Measurements from ENCODE around the gene PMAIP1. TPM values are rescaled to one million over a fixed set of nuclear protein-coding genes. Genes with fewer than 3 reads are reported as not detected.

The PMAIP1 gene
- total RNA-seq, 2 donors from 2014 or later: 56.6 to 106 TPM

GRCh38 chr18:59939127-59939526 is 39.3 kb downstream of the PMAIP1 start:
- Mint-ChIP-seq H3K4me3 (no peak overlapping the region), H3K9me3 (no peaks in the 10 kb centered on the region), H3K27ac (no peak overlapping the region), H3K36me3 (ENCODE audit: low read depth) (no peaks in the 10 kb centered on the region), H3K4me1 (peaks cover 23% of the 10 kb centered on the region), H3K27me3 (ENCODE audit: insufficient read depth) (peaks cover 16% of the 10 kb centered on the region)
- Histone ChIP-seq H3K4me3 (ENCODE audit: low read length) (no peak overlapping the region), H3K9ac (ENCODE audit: extremely low read depth, low read length, poor library complexity, severe bottlenecking) (no peak overlapping the region), H3K4me1 (ENCODE audit: control insufficient read depth, insufficient read depth, low read length) (no peaks in the 10 kb centered on the region), H3K27me3 (ENCODE audit: control insufficient read depth, insufficient read depth, low read length, poor library complexity, severe bottlenecking) (peaks cover 34% of the 10 kb centered on the region), H3K9me3 (ENCODE audit: control insufficient read depth, low read length) (no peaks in the 10 kb centered on the region), H3K36me3 (ENCODE audit: control insufficient read depth, insufficient read depth, low read length) (no peaks in the 10 kb centered on the region), H3K27ac (ENCODE audit: low read depth, low read length) (no peak overlapping the region)
- no peak for DNase-seq
- no peak for TF ChIP-seq CTCF (conservative IDR thresholded peaks at IDR 0.05)

- no peaks in the 10 kb centered on the region for H3K36me3 Mint-ChIP-seq (ENCODE audit: low read depth)
- peaks cover 14% of the 10 kb centered on the region for H3K27me3 Mint-ChIP-seq (ENCODE audit: insufficient read depth)
- no peak for TF ChIP-seq CTCF (conservative IDR thresholded peaks at IDR 0.05)
- Histone ChIP-seq H3K9ac (ENCODE audit: extremely low read depth, low read length, poor library complexity, severe bottlenecking) (no peak overlapping the region), H3K4me1 (ENCODE audit: control insufficient read depth, insufficient read depth, low read length) (no peaks in the 10 kb centered on the region), H3K27ac (ENCODE audit: low read depth, low read length) (no peak overlapping the region), H3K9me3 (ENCODE audit: control insufficient read depth, low read length) (no peaks in the 10 kb centered on the region), H3K4me3 (ENCODE audit: low read length) (no peak overlapping the region), H3K27me3 (ENCODE audit: control insufficient read depth, insufficient read depth, low read length, poor library complexity, severe bottlenecking) (peaks cover 26% of the 10 kb centered on the region), H3K36me3 (ENCODE audit: control insufficient read depth, insufficient read depth, low read length) (no peaks in the 10 kb centered on the region)
- H3K27ac Mint-ChIP-seq: no peak overlapping the region
- no peak for DNase-seq
- H3K9me3 Mint-ChIP-seq: no peaks in the 10 kb centered on the region
- WGBS, 2 experiments (ENCODE audit: insufficient coverage in 1 of 2, insufficient read length in 1 of 2): 91 to 100% methylated on average over 1 to 2 of the region's 2 CpGs
- H3K4me3 Mint-ChIP-seq: no peak overlapping the region
- peaks cover 23% of the 10 kb centered on the region for H3K4me1 Mint-ChIP-seq
These were observed 40.3 kb downstream of the PMAIP1 start for GRCh38 chr18:59940068-59940467.

GRCh38 chr18:59941331-59941730 is 41.5 kb downstream of the PMAIP1 start:
- WGBS, 2 experiments (ENCODE audit: insufficient coverage in 1 of 2, insufficient read length in 1 of 2): 97% methylated on average over 4 of the region's 4 CpGs; no CpG with 5 or more reads in 1 of the 2 experiments

More at GRCh38 chr18:59941331-59941730, 41.5 kb downstream of the PMAIP1 start:
- Histone ChIP-seq H3K9me3 (ENCODE audit: control insufficient read depth, low read length) (no peaks in the 10 kb centered on the region), H3K4me3 (ENCODE audit: low read length) (no peak overlapping the region), H3K36me3 (ENCODE audit: control insufficient read depth, insufficient read depth, low read length) (no peaks in the 10 kb centered on the region), H3K27ac (ENCODE audit: low read depth, low read length) (no peak overlapping the region), H3K9ac (ENCODE audit: extremely low read depth, low read length, poor library complexity, severe bottlenecking) (no peak overlapping the region), H3K4me1 (ENCODE audit: control insufficient read depth, insufficient read depth, low read length) (no peaks in the 10 kb centered on the region), H3K27me3 (ENCODE audit: control insufficient read depth, insufficient read depth, low read length, poor library complexity, severe bottlenecking) (peaks cover 13% of the 10 kb centered on the region)
- Mint-ChIP-seq H3K27me3 (ENCODE audit: insufficient read depth) (peaks cover 1% of the 10 kb centered on the region), H3K36me3 (ENCODE audit: low read depth) (no peaks in the 10 kb centered on the region), H3K9me3 (no peaks in the 10 kb centered on the region), H3K4me3 (no peak overlapping the region), H3K27ac (no peak overlapping the region), H3K4me1 (peaks cover 20% of the 10 kb centered on the region)
- DNase-seq: no peak
- TF ChIP-seq CTCF (conservative IDR thresholded peaks at IDR 0.05): no peak

Measured in endodermal cell (in vitro differentiated cells).